CD14-positive monocyte (primary cell): Measurements from ENCODE around the gene CTSO. TPM values are rescaled to one million over a fixed set of nuclear protein-coding genes. Genes with fewer than 3 reads are reported as not detected.

Experiments used
- DNase-seq, 3 donors: peaks; one replicate each; pipeline ENCODE4 v3.0.0-alpha.2; 2011 to 2022
- H2AFZ ChIP-seq: 2 replicates; pipeline ENCODE4 v1.6.0; 2012; ENCODE audit warnings: mild to moderate bottlenecking, low read depth, low read length, inconsistent platforms; ENCODE audit not compliant: insufficient read depth, poor library complexity, severe bottlenecking
- H3K27ac ChIP-seq, 2 donors: 1 replicate in 1 of 2; 2 replicates in 1 of 2; pipeline ENCODE4 v1.5.1; 2012 to 2013; ENCODE audit warnings: low read length in 2 of 2, control low read depth in 1 of 2, inconsistent platforms in 1 of 2, low read depth in 1 of 2, mild to moderate bottlenecking in 1 of 2
- H3K27me3 ChIP-seq, 2 donors: one replicate each; pipeline versions ENCODE4 v1.6.0 to v1.6.1; 2011 to 2013; ENCODE audit warnings: low read length in 2 of 2; ENCODE audit not compliant: control insufficient read depth in 2 of 2, insufficient read depth in 2 of 2
- H3K36me3 ChIP-seq, 2 donors: replicated peaks in 1 of 2; 1 replicate in 1 of 2; 2 replicates in 1 of 2; pipeline versions ENCODE4 v1.5.1 to v1.6.1; 2012 to 2013; ENCODE audit warnings: low read length in 2 of 2, control low read depth in 1 of 2, inconsistent platforms in 1 of 2, mild to moderate bottlenecking in 1 of 2; ENCODE audit not compliant: insufficient read depth in 2 of 2, control insufficient read depth in 1 of 2
- H3K4me1 ChIP-seq, 2 donors: 1 replicate in 1 of 2; 2 replicates in 1 of 2; pipeline versions ENCODE4 v1.5.1 to v1.6.1; 2012 to 2013; ENCODE audit warnings: low read length in 2 of 2, control low read depth in 1 of 2, inconsistent platforms in 1 of 2, mild to moderate bottlenecking in 1 of 2, moderate library complexity in 1 of 2; ENCODE audit not compliant: insufficient read depth in 2 of 2, control insufficient read depth in 1 of 2
- H3K4me2 ChIP-seq: replicated peaks from 2 replicates; pipeline ENCODE3; 2012; ENCODE audit warnings: low read length, moderate library complexity, mild to moderate bottlenecking; ENCODE audit not compliant: poor library complexity, severe bottlenecking; ENCODE audit errors: extremely low read depth
- H3K4me3 ChIP-seq, 3 experiments: fragments of 200-600 bp in 1 of 3; sonication (generic) in 1 of 3; replicated peaks in 1 of 3; 1 replicate in 2 of 3; 2 replicates in 1 of 3; pipeline ENCODE4 v1.5.1; 2011 to 2013; ENCODE audit warnings: low read length in 3 of 3, mild to moderate bottlenecking in 3 of 3, control low read depth in 2 of 3, low read depth in 2 of 3, inconsistent platforms in 1 of 3, moderate library complexity in 1 of 3
- H3K79me2 ChIP-seq: 2 replicates; pipeline ENCODE4 v1.6.0; 2012; ENCODE audit warnings: mild to moderate bottlenecking, control low read depth, inconsistent platforms, low read length, moderate library complexity; ENCODE audit not compliant: insufficient read depth
- H3K9ac ChIP-seq: 2 replicates; pipeline ENCODE4 v1.6.0; 2017; ENCODE audit warnings: low read length, mild to moderate bottlenecking; ENCODE audit not compliant: insufficient read depth, poor library complexity, severe bottlenecking
- H3K9me3 ChIP-seq, 2 donors: replicated peaks in 1 of 2; 1 replicate in 1 of 2; 2 replicates in 1 of 2; pipeline versions ENCODE4 v1.5.1 to v1.6.1; 2012 to 2013; ENCODE audit warnings: low read length in 2 of 2, control low read depth in 1 of 2; ENCODE audit not compliant: control insufficient read depth in 1 of 2, insufficient read depth in 1 of 2
- H4K20me1 ChIP-seq: 2 replicates; pipeline ENCODE4 v1.6.0; 2012; ENCODE audit warnings: mild to moderate bottlenecking, low read length, control low read depth, moderate library complexity; ENCODE audit not compliant: insufficient read depth
- H3K27ac Mint-ChIP-seq, 7 donors: one replicate each; pipeline ENCODE4 v1.8.0; 2020; ENCODE audit warnings: mild to moderate bottlenecking in 7 of 7, mixed read lengths in 7 of 7, moderate library complexity in 6 of 7, inconsistent platforms in 2 of 7
- H3K27me3 Mint-ChIP-seq, 3 donors: one replicate each; pipeline ENCODE4 v1.8.0; 2021 to 2022; ENCODE audit warnings: low read depth in 3 of 3, mild to moderate bottlenecking in 3 of 3, mixed read lengths in 3 of 3, moderate library complexity in 3 of 3, inconsistent platforms in 1 of 3
- H3K36me3 Mint-ChIP-seq, 2 donors: one replicate each; pipeline ENCODE4 v1.8.0; 2020; ENCODE audit warnings: mixed read lengths in 2 of 2, inconsistent platforms in 1 of 2, mild to moderate bottlenecking in 1 of 2
- H3K4me1 Mint-ChIP-seq: one replicate; pipeline ENCODE4 v1.8.0; 2020; ENCODE audit warnings: mild to moderate bottlenecking, mixed read lengths
- H3K4me3 Mint-ChIP-seq, 2 donors: one replicate each; pipeline ENCODE4 v1.8.0; 2020; ENCODE audit warnings: mild to moderate bottlenecking in 2 of 2, mixed read lengths in 2 of 2, moderate library complexity in 1 of 2
- H3K9me3 Mint-ChIP-seq, 7 donors: one replicate each; pipeline ENCODE4 v1.8.0; 2020 to 2022; ENCODE audit warnings: mixed read lengths in 7 of 7, mild to moderate bottlenecking in 6 of 7, moderate library complexity in 6 of 7, inconsistent platforms in 2 of 7
- WGBS: methylation state at CpG from one replicate; pipeline ENCODE4 v1.1.5; 2013; ENCODE audit warnings: missing lambda C conversion rate; ENCODE audit not compliant: insufficient coverage; 5-methylcytosine and 5-hydroxymethylcytosine counted together
- intact Hi-C, 2 donors: fragments of 100-400 bp; cut with micrococcal nuclease; formaldehyde crosslinking; loops; one replicate each; pipeline versions ENCODE4 v1.15.0 to v1.15.1; 2023
- polyA plus RNA-seq, 3 donors: library from polyadenylated mRNA; depleted of rRNA in 1 of 3; unstranded in 2 of 3; stranded (reverse) in 1 of 3; fragments of 300-500 nt in 2 of 3; fragments of >200 nt in 1 of 3; fragmentation: Illumina TruSeq in 2 of 3; gene quantifications; 1 replicate in 2 of 3; 2 replicates in 1 of 3; pipeline ENCODE4 v1.2.3, GENCODE V29; 2012 to 2021
- TF ChIP-seq, protein P1 (sequence below): fragments of 200-600 bp; IDR thresholded peaks from one replicate; pipeline ENCODE4 v1.8.0; 2022; ENCODE audit warnings: antibody characterized with exemption, mild to moderate bottlenecking

Gene CTSO
- polyA plus RNA-seq, 3 donors = 18.6 to 49.1 (median 44.7) TPM

DNA sequence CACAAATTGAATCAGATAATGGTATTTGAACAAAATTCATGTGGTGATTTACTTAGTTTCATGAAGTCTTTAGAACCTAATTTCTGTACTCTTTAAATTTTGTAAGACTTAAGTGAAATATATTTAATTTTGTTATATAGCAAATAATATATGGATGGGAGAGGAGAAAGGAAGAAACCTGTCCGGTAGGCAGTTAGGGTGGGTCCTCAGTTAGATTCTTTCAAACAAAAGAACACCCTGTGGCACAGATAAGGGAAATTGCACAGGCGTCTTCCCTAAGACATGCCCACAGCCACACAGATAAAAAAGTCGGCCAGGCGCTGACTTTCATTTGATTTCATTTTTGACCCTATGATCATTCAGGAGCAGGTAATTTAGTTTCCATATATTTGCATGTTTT, 25.1 kb upstream of the CTSO start:
- H3K36me3 Mint-ChIP-seq = no peaks in the 10 kb centered on the region
- H3K27me3 Mint-ChIP-seq = peaks cover 0 to 6% (median 4%) of the 10 kb centered on the region in 3 donors
- no peak overlapping the region for H2AFZ ChIP-seq
- no peak overlapping the region for H3K4me3 ChIP-seq
- no peak overlapping the region for H3K4me2 ChIP-seq
- intact Hi-C loops = no loop called here
- H3K4me1 Mint-ChIP-seq = no peaks in the 10 kb centered on the region
- no peak overlapping the region for H3K27ac ChIP-seq
- no peaks in the 10 kb centered on the region for H3K4me1 ChIP-seq
- TF ChIP-seq, protein P1, sequence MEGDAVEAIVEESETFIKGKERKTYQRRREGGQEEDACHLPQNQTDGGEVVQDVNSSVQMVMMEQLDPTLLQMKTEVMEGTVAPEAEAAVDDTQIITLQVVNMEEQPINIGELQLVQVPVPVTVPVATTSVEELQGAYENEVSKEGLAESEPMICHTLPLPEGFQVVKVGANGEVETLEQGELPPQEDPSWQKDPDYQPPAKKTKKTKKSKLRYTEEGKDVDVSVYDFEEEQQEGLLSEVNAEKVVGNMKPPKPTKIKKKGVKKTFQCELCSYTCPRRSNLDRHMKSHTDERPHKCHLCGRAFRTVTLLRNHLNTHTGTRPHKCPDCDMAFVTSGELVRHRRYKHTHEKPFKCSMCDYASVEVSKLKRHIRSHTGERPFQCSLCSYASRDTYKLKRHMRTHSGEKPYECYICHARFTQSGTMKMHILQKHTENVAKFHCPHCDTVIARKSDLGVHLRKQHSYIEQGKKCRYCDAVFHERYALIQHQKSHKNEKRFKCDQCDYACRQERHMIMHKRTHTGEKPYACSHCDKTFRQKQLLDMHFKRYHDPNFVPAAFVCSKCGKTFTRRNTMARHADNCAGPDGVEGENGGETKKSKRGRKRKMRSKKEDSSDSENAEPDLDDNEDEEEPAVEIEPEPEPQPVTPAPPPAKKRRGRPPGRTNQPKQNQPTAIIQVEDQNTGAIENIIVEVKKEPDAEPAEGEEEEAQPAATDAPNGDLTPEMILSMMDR = no peak
- no peak overlapping the region for H3K4me3 Mint-ChIP-seq
- H3K9me3 ChIP-seq = no peaks in the 10 kb centered on the region
- H3K79me2 ChIP-seq = no peaks in the 10 kb centered on the region
- no peaks in the 10 kb centered on the region for H4K20me1 ChIP-seq
- H3K27ac Mint-ChIP-seq = no peak overlapping the region
- H3K36me3 ChIP-seq = no peaks in the 10 kb centered on the region
- H3K9ac ChIP-seq = no peak overlapping the region
- H3K27me3 ChIP-seq = no peaks in the 10 kb centered on the region
- peaks cover 0 to 7% (median 5%) of the 10 kb centered on the region in 7 donors for H3K9me3 Mint-ChIP-seq
- DNase-seq = no peak
- WGBS = no CpG with 5 or more reads among the region's 4 CpGs

DNA sequence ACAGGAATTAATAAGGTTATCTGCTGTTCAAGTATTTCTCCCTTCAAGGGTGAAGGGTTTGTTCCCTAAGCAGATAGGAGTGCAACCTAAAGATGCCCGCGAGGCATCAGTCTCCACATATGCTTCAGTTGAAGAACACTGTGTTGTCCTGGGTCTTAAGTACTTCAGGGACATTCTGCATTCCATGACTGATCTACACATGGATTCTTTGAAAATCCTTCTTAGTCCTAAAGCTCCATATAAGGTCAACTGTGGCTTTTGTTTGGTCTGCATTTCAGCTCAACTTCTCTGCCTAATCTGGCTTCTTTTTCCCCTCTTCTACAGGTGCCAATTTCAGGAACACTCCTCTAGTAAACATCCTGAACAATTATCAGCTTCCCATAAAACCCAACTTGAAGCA, 21.8 kb upstream of the CTSO start:
- Histone ChIP-seq H3K79me2 (no peaks in the 10 kb centered on the region), H4K20me1 (no peaks in the 10 kb centered on the region), H3K4me1 (no peaks in the 10 kb centered on the region), H3K9me3 (no peaks in the 10 kb centered on the region), H2AFZ (no peak overlapping the region), H3K36me3 (no peaks in the 10 kb centered on the region), H3K27me3 (no peaks in the 10 kb centered on the region), H3K4me3 (no peak overlapping the region), H3K4me2 (no peak overlapping the region), H3K27ac (no peak overlapping the region), H3K9ac (no peak overlapping the region)
- TF ChIP-seq, protein P1 = no peak
- peaks cover 0 to 4% (median 4%) of the 10 kb centered on the region in 3 donors for H3K27me3 Mint-ChIP-seq
- intact Hi-C loops = no loop called here
- H3K9me3 Mint-ChIP-seq = peaks cover 0 to 7% (median 1%) of the 10 kb centered on the region in 7 donors
- DNase-seq = no peak
- H3K4me1 Mint-ChIP-seq = no peaks in the 10 kb centered on the region
- 90% methylated on average over 2 of the region's 2 CpGs for WGBS
- H3K36me3 Mint-ChIP-seq = no peaks in the 10 kb centered on the region
- H3K27ac Mint-ChIP-seq = no peak overlapping the region
- H3K4me3 Mint-ChIP-seq = no peak overlapping the region
